Muscle layer of duodenum (tissue), 2 donors: Measurements from ENCODE around the gene CNTNAP2.

Source experiments
- H3K27ac ChIP-seq: one replicate; pipeline ENCODE4 v1.7.0; 2013; ENCODE audit warnings: mild to moderate bottlenecking, low read length
- H3K27me3 ChIP-seq: one replicate; pipeline ENCODE4 v1.7.0; 2013; ENCODE audit warnings: low read depth, mild to moderate bottlenecking, control low read depth, low read length
- H3K36me3 ChIP-seq, 2 donors: one replicate each; pipeline ENCODE4 v1.7.0; 2013; ENCODE audit warnings: low read length in 2 of 2, control low read depth in 1 of 2, mild to moderate bottlenecking in 1 of 2; ENCODE audit not compliant: insufficient read depth in 2 of 2, control insufficient read depth in 1 of 2
- H3K4me1 ChIP-seq, 2 donors: one replicate each; pipeline ENCODE4 v1.7.0; 2013; ENCODE audit warnings: low read length in 2 of 2, mild to moderate bottlenecking in 2 of 2, control low read depth in 1 of 2, moderate library complexity in 1 of 2; ENCODE audit not compliant: insufficient read depth in 2 of 2, control insufficient read depth in 1 of 2
- H3K4me3 ChIP-seq, 2 donors: one replicate each; pipeline ENCODE4 v1.7.0; 2013; ENCODE audit warnings: low read length in 2 of 2, low read depth in 1 of 2, mild to moderate bottlenecking in 1 of 2
- H3K9me3 ChIP-seq, 2 donors: one replicate each; pipeline ENCODE4 v1.7.0; 2013; ENCODE audit warnings: low read length in 2 of 2, control low read depth in 1 of 2, mild to moderate bottlenecking in 1 of 2; ENCODE audit not compliant: control insufficient read depth in 1 of 2
- donor health status: healthy.

The CNTNAP2 gene

DNA sequence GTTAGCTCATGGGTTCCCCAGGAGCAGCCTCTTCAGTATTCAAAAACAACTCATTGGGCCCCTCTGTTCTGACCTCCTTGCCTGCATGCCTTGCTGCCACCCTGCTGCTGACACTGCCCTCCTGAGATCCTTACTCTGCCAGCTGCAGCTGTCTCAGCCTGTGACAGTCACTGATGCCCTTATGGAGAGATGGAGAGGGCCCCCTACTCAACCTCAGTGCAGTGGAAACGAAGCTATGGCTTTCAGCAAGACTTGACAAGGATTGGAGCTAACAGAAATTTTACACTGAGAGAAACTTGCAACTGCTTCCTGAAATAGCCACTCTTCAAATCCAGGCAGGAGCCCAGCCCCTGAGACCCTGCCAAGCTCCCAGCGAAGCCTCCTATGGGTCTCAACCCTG is 1795.7 kb downstream of the CNTNAP2 start:
- Histone ChIP-seq H3K27ac (no peak overlapping the region), H3K4me3 (no peak overlapping the region), H3K27me3 (no peaks in the 10 kb centered on the region), H3K9me3 (no peaks in the 10 kb centered on the region), H3K36me3 (no peaks in the 10 kb centered on the region), H3K4me1 (no peaks in the 10 kb centered on the region)

- Histone ChIP-seq H3K36me3 (no peaks in the 10 kb centered on the region), H3K4me1 (no peaks in the 10 kb centered on the region), H3K9me3 (no peaks in the 10 kb centered on the region), H3K27ac (no peak overlapping the region), H3K27me3 (no peaks in the 10 kb centered on the region), H3K4me3 (no peak overlapping the region)
Observed at GRCh38 chr7:147912946-147913638, 1796.5 kb downstream of the CNTNAP2 start.

GRCh38 chr7:147915781-147916180 is 1799.2 kb downstream of the CNTNAP2 start:
- no peaks in the 10 kb centered on the region for H3K36me3 ChIP-seq
- H3K4me1 ChIP-seq = no peaks in the 10 kb centered on the region
- H3K27me3 ChIP-seq = no peaks in the 10 kb centered on the region
- H3K9me3 ChIP-seq = no peaks in the 10 kb centered on the region
- H3K4me3 ChIP-seq = no peak overlapping the region
- H3K27ac ChIP-seq = no peak overlapping the region

- H3K4me1 ChIP-seq = no peaks in the 10 kb centered on the region
Observed at GRCh38 chr7:147916573-147916972, 1800.0 kb downstream of the CNTNAP2 start.

GRCh38 chr7:147923841-147924240 is 1807.2 kb downstream of the CNTNAP2 start:
- no peaks in the 10 kb centered on the region for H3K4me1 ChIP-seq
- H3K4me3 ChIP-seq = no peak overlapping the region
- no peaks in the 10 kb centered on the region for H3K27me3 ChIP-seq
- H3K36me3 ChIP-seq = no peaks in the 10 kb centered on the region
- H3K27ac ChIP-seq = no peak overlapping the region
- no peaks in the 10 kb centered on the region for H3K9me3 ChIP-seq

More at GRCh38 chr7:147916573-147916972, 1800.0 kb downstream of the CNTNAP2 start:
- no peaks in the 10 kb centered on the region for H3K27me3 ChIP-seq
- H3K27ac ChIP-seq = no peak overlapping the region
- no peaks in the 10 kb centered on the region for H3K36me3 ChIP-seq
- no peak overlapping the region for H3K4me3 ChIP-seq
- no peaks in the 10 kb centered on the region for H3K9me3 ChIP-seq

DNA sequence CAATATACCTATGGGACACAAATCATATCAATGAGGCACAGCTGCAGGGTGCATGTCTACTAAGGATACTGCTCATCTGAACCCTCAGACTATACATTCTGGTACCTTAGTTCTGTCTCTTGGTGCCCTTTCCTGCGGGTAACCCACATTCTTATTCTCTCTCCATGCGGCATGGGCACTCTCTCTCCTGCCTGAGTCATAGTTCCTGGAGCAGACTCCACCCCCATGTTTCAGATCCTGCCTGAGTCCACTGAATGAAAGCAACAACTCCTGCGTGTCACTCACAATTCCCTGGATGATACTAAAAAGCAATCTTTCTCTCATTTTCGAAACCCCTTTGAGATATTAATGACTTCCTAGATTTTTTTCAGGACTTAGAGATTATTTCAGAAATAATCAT is 1820.8 kb downstream of the CNTNAP2 start:
- Histone ChIP-seq H3K27ac (no peak overlapping the region), H3K36me3 (no peaks in the 10 kb centered on the region), H3K4me1 (no peaks in the 10 kb centered on the region), H3K9me3 (no peaks in the 10 kb centered on the region), H3K27me3 (no peaks in the 10 kb centered on the region), H3K4me3 (no peak overlapping the region)

DNA sequence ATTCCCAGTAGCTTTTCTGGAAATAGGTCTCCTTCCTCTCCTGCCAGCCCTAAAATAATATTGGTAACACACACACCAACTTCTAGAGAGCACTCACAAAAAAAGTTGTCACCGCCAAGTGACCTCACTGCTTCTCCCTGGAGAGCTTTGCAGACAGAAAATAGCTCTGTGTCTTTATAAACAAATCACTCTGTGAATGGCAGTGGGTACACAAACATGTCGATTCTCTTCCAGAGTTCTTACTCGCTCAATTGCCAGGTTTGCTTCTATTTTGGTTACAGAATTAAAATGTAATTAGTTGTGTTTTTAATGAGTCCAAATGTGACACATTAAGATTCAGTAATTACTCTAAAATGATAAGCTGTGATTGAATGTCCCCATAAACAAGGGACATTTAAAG is 1824.8 kb downstream of the CNTNAP2 start:
- H3K4me1 ChIP-seq = no peaks in the 10 kb centered on the region
- no peak overlapping the region for H3K4me3 ChIP-seq
- H3K36me3 ChIP-seq = no peaks in the 10 kb centered on the region
- H3K27ac ChIP-seq = no peak overlapping the region
- H3K27me3 ChIP-seq = no peaks in the 10 kb centered on the region
- H3K9me3 ChIP-seq = no peaks in the 10 kb centered on the region

DNA sequence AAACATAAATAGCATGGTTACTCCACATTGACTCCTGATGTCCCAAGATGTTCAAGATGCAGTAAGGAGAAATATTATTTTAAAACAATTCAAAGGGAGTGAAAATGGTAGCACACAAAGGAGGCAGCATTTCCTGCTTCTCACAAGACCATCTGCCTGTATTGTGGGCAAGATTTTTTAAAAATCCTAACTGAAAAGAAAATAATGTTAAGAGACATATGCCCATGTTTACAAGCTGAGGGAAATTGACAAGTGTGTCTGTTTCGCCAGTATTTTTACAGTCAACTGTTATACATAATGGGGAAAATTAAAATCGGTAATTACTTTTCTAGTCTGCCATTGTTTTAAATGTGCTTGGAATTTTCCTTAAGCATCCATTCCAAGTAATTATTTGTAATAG is 1827.7 kb downstream of the CNTNAP2 start:
- Histone ChIP-seq H3K36me3 (no peaks in the 10 kb centered on the region), H3K9me3 (no peaks in the 10 kb centered on the region), H3K4me3 (no peak overlapping the region), H3K4me1 (no peaks in the 10 kb centered on the region), H3K27me3 (no peaks in the 10 kb centered on the region), H3K27ac (no peak overlapping the region)

GRCh38 chr7:147952918-147953317 is 1836.3 kb downstream of the CNTNAP2 start:
- Histone ChIP-seq H3K4me3 (no peak overlapping the region), H3K27ac (no peak overlapping the region), H3K9me3 (peaks cover 0 to 5% of the 10 kb centered on the region in 2 donors), H3K27me3 (no peaks in the 10 kb centered on the region), H3K36me3 (no peaks in the 10 kb centered on the region), H3K4me1 (no peaks in the 10 kb centered on the region)

DNA sequence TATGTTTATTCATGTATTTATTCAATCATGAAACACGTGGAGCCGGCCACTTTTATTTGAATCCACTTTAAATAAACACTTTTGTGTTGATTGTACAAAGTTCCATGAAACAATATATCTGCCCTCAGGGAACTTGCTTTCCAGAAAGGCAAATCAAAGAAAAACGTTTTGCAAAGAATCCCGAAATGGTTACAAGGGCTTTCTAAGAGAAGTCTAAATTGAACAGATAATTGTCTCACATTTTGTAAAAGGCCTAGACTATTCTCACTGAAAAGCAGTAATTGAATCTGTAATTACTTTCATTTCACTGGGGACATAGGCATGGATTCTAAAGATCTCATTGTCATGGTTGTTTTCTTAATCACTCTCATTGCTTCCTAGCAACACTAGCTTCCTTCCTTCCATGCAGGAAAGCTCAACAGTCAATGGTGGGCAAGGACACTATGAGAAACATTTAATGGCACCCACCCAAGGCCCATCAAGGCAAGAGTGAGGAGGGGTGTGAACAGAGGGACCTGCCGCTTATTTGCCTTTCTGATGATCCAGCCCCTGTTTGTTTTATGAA is 1851.5 kb downstream of the CNTNAP2 start:
- H3K36me3 ChIP-seq = no peaks in the 10 kb centered on the region

GRCh38 chr7:147971606-147972110 is 1855.1 kb downstream of the CNTNAP2 start:
- H3K9me3 ChIP-seq = no peaks in the 10 kb centered on the region
- no peaks in the 10 kb centered on the region for H3K27me3 ChIP-seq
- no peak overlapping the region for H3K27ac ChIP-seq
- no peak overlapping the region for H3K4me3 ChIP-seq
- no peaks in the 10 kb centered on the region for H3K4me1 ChIP-seq
- H3K36me3 ChIP-seq = no peaks in the 10 kb centered on the region

More for the DNA sequence above, 1851.5 kb downstream of the CNTNAP2 start:
- Histone ChIP-seq H3K4me1 (no peaks in the 10 kb centered on the region), H3K27me3 (no peaks in the 10 kb centered on the region), H3K9me3 (no peaks in the 10 kb centered on the region), H3K4me3 (no peak overlapping the region), H3K27ac (no peak overlapping the region)

- H3K27me3 ChIP-seq = no peaks in the 10 kb centered on the region
- H3K36me3 ChIP-seq = no peaks in the 10 kb centered on the region
- H3K27ac ChIP-seq = no peak overlapping the region
- H3K9me3 ChIP-seq = no peaks in the 10 kb centered on the region
- H3K4me1 ChIP-seq = no peaks in the 10 kb centered on the region
- no peak overlapping the region for H3K4me3 ChIP-seq
Observed at GRCh38 chr7:147978201-147978600, 1861.6 kb downstream of the CNTNAP2 start.
